H1 (cell line): ENCODE results near the gene IP6K3. TPM values are rescaled to one million over a fixed set of nuclear protein-coding genes. Genes with fewer than 3 reads are reported as not detected.

Experiments
- CTCF ChIA-PET: fragments of 300-600 bp; sonication (Branson Sonifier 250); formaldehyde crosslinking; loops from one replicate; lab custom pipeline; 2021; ENCODE audit not compliant: partially characterized antibody; lab: Charles Lee
- POLR2A ChIA-PET: fragments of 300-600 bp; sonication (Branson Sonifier 250); formaldehyde crosslinking; loops from one replicate; lab custom pipeline; 2021; ENCODE audit warnings: inconsistent platforms; ENCODE audit not compliant: partially characterized antibody; lab: Charles Lee
- DNase-seq, 2 experiments: peaks; one replicate each; pipeline versions ENCODE4 v3.0.0 to v3.0.0-alpha.2; 2010 to 2022; ENCODE audit warnings: low spot score in 2 of 2, low read depth in 1 of 2, mixed read lengths in 1 of 2
- FAIRE-seq: peaks from 2 replicates; lab custom pipeline; 2011; peaks lifted over from hg19 to GRCh38; lab: Jason Lieb, UNC
- H2AFZ ChIP-seq: 2 replicates; pipeline ENCODE4 v1.8.1; 2012; ENCODE audit warnings: low read length, inconsistent platforms
- H2AK5ac ChIP-seq: 2 replicates; pipeline ENCODE4 v1.6.1; 2013; ENCODE audit warnings: low read depth, low read length
- H2BK120ac ChIP-seq: replicated peaks from 2 replicates; pipeline ENCODE3; 2013; ENCODE audit warnings: low read depth, low read length, inconsistent platforms
- H2BK12ac ChIP-seq: 2 replicates; pipeline ENCODE4 v1.6.1; 2013; ENCODE audit warnings: low read depth, low read length
- H2BK15ac ChIP-seq: 2 replicates; pipeline ENCODE4 v1.6.1; 2013; ENCODE audit warnings: low read length
- H2BK20ac ChIP-seq: 2 replicates; pipeline ENCODE4 v1.6.1; 2013; ENCODE audit warnings: low read length
- H2BK5ac ChIP-seq: 2 replicates; pipeline ENCODE4 v1.6.1; 2013; ENCODE audit warnings: low read depth, low read length
- H3K14ac ChIP-seq: 2 replicates; pipeline ENCODE4 v1.6.1; 2013; ENCODE audit warnings: inconsistent platforms; ENCODE audit not compliant: insufficient read length
- H3K18ac ChIP-seq: 2 replicates; pipeline ENCODE4 v1.6.1; 2013; ENCODE audit warnings: low read length; ENCODE audit errors: extremely low read depth
- H3K23ac ChIP-seq: 2 replicates; pipeline ENCODE4 v1.6.1; 2013; ENCODE audit warnings: inconsistent platforms; ENCODE audit not compliant: insufficient read length
- H3K23me2 ChIP-seq: 2 replicates; pipeline ENCODE4 v1.6.1; 2013; ENCODE audit warnings: low read depth, low read length
- H3K27ac ChIP-seq: 2 replicates; pipeline ENCODE4 v1.6.1; 2011; ENCODE audit warnings: low read depth, low read length, inconsistent platforms
- H3K27me3 ChIP-seq, 4 experiments: replicated peaks in 1 of 4; 1 replicate in 1 of 4; 2 replicates in 3 of 4; pipeline versions ENCODE4 v1.6.1 to v1.8.1; 2011 to 2013; ENCODE audit warnings: low read length in 3 of 4, mild to moderate bottlenecking in 3 of 4, inconsistent platforms in 2 of 4, mixed read lengths in 2 of 4, moderate library complexity in 1 of 4; ENCODE audit not compliant: control insufficient read depth in 3 of 4, insufficient read depth in 3 of 4; ENCODE audit errors: extremely low read depth in 1 of 4
- H3K36me3 ChIP-seq, 4 experiments: 2 replicates each; pipeline versions ENCODE4 v1.6.1 to v1.8.1; 2011 to 2013; ENCODE audit warnings: mild to moderate bottlenecking in 4 of 4, low read length in 3 of 4, moderate library complexity in 2 of 4, control low read depth in 1 of 4, inconsistent platforms in 1 of 4; ENCODE audit not compliant: insufficient read depth in 4 of 4, control insufficient read depth in 2 of 4
- H3K4ac ChIP-seq: replicated peaks from 2 replicates; pipeline ENCODE3; 2013; ENCODE audit warnings: low read length, low read depth, mixed read lengths, inconsistent platforms; ENCODE audit not compliant: insufficient read length
- H3K4me1 ChIP-seq, 4 experiments: replicated peaks in 1 of 4; 1 replicate in 1 of 4; 2 replicates in 3 of 4; pipeline versions ENCODE4 v1.6.1 to v1.8.1; 2011 to 2013; ENCODE audit warnings: low read length in 3 of 4, inconsistent platforms in 2 of 4, mixed read lengths in 1 of 4; ENCODE audit not compliant: insufficient read depth in 4 of 4, control insufficient read depth in 3 of 4
- H3K4me2 ChIP-seq, 2 experiments: 2 replicates each; pipeline versions ENCODE4 v1.6.1 to v1.8.1; 2011 to 2013; ENCODE audit warnings: low read depth in 2 of 2, low read length in 2 of 2, control low read depth in 1 of 2, inconsistent platforms in 1 of 2, mild to moderate bottlenecking in 1 of 2; ENCODE audit not compliant: insufficient read depth in 1 of 2
- H3K4me3 ChIP-seq, 4 experiments: fragments of 200-600, 300-600 bp in 1 of 4; sonication (generic), shearing (Covaris generic), sonication (Bioruptor Twin) in 1 of 4; 2 replicates each; pipeline versions ENCODE4 v1.5.1 to v1.8.1; 2011 to 2016; ENCODE audit warnings: low read length in 4 of 4, low read depth in 3 of 4, control low read depth in 2 of 4, inconsistent platforms in 2 of 4, mild to moderate bottlenecking in 2 of 4, mixed read lengths in 1 of 4, moderate library complexity in 1 of 4; ENCODE audit not compliant: insufficient read depth in 2 of 4; ENCODE audit errors: extremely low read depth in 1 of 4
- H3K56ac ChIP-seq: replicated peaks from 2 replicates; pipeline ENCODE3; 2013; ENCODE audit warnings: low read depth, mild to moderate bottlenecking, mixed read lengths, low read length, inconsistent platforms; ENCODE audit not compliant: insufficient read length
- H3K79me1 ChIP-seq: 2 replicates; pipeline ENCODE4 v1.6.1; 2013; ENCODE audit warnings: low read depth, low read length, control low read depth
- H3K79me2 ChIP-seq, 2 experiments: 2 replicates each; pipeline versions ENCODE4 v1.6.1 to v1.8.1; 2012 to 2013; ENCODE audit warnings: low read length in 2 of 2, mild to moderate bottlenecking in 2 of 2, inconsistent platforms in 1 of 2; ENCODE audit not compliant: insufficient read depth in 2 of 2, control insufficient read depth in 1 of 2
- H3K9ac ChIP-seq, 4 experiments: replicated peaks in 1 of 4; 1 replicate in 1 of 4; 2 replicates in 3 of 4; pipeline versions ENCODE4 v1.6.1 to v1.8.1; 2011 to 2013; ENCODE audit warnings: low read depth in 3 of 4, low read length in 3 of 4, control low read depth in 2 of 4, mild to moderate bottlenecking in 2 of 4, moderate library complexity in 2 of 4, inconsistent platforms in 1 of 4; ENCODE audit errors: extremely low read depth in 1 of 4
- H3K9me3 ChIP-seq, 2 experiments: 2 replicates each; pipeline versions ENCODE4 v1.6.1 to v1.8.1; 2012 to 2013; ENCODE audit warnings: mild to moderate bottlenecking in 2 of 2, moderate library complexity in 2 of 2, control low read depth in 1 of 2, inconsistent platforms in 1 of 2, low read depth in 1 of 2, low read length in 1 of 2, mixed read lengths in 1 of 2; ENCODE audit not compliant: insufficient read depth in 2 of 2
- H4K20me1 ChIP-seq, 2 experiments: replicated peaks in 1 of 2; 2 replicates each; pipeline versions ENCODE3 to v1.8.1; 2011 to 2013; ENCODE audit warnings: inconsistent platforms in 2 of 2, low read length in 2 of 2, mild to moderate bottlenecking in 1 of 2; ENCODE audit not compliant: insufficient read depth in 2 of 2, control insufficient read depth in 1 of 2
- H4K5ac ChIP-seq: 2 replicates; pipeline ENCODE4 v1.6.1; 2013; ENCODE audit warnings: low read length, low read depth, mixed read lengths, inconsistent platforms; ENCODE audit not compliant: insufficient read length
- H4K8ac ChIP-seq: 2 replicates; pipeline ENCODE4 v1.8.0; 2013; ENCODE audit warnings: mild to moderate bottlenecking, moderate library complexity, low read length, inconsistent platforms; ENCODE audit not compliant: insufficient read depth; ENCODE audit errors: extremely low read depth
- H4K91ac ChIP-seq: replicated peaks from 2 replicates; pipeline ENCODE3; 2013; ENCODE audit warnings: low read length, mixed read lengths, inconsistent platforms; ENCODE audit not compliant: insufficient read length
- BRCA1 ChIP-seq: IDR thresholded peaks from 2 replicates; pipeline ENCODE4 v1.6.1; 2012; ENCODE audit warnings: low read depth, low read length, improper control_type of control experiment
- CHD2 ChIP-seq: IDR thresholded peaks from 2 replicates; pipeline ENCODE4 v1.6.1; 2012; ENCODE audit warnings: low read length, improper control_type of control experiment
- CREB1 ChIP-seq: IDR thresholded peaks from 2 replicates; pipeline ENCODE4 v1.6.1; 2012; ENCODE audit warnings: inconsistent platforms
- GTF2F1 ChIP-seq: IDR thresholded peaks from 2 replicates; pipeline ENCODE4 v1.6.1; 2012; ENCODE audit warnings: low read depth, low read length, improper control_type of control experiment, borderline replicate concordance
- KDM1A ChIP-seq: fragments of 200-600, 300-600 bp; sonication (generic); IDR thresholded peaks from 2 replicates; pipeline ENCODE4 v1.7.1; 2016; ENCODE audit warnings: mild to moderate bottlenecking, low read length, borderline replicate concordance
- KDM4A ChIP-seq: IDR thresholded peaks from one replicate; pipeline ENCODE4 v1.7.1; 2012; ENCODE audit warnings: low read depth, mild to moderate bottlenecking, moderate library complexity, low read length, inconsistent platforms; ENCODE audit not compliant: severe bottlenecking
- PHF8 ChIP-seq: fragments of 200-600 bp; sonication (generic); conservative IDR thresholded peaks from 2 replicates; pipeline ENCODE4 v1.7.1; 2012; ENCODE audit warnings: low read depth, mild to moderate bottlenecking, inconsistent platforms, low read length, moderate library complexity
- SP1 ChIP-seq: IDR thresholded peaks from 2 replicates; pipeline ENCODE4 v1.6.1; 2011; ENCODE audit warnings: low read depth, low read length
- TAF7 ChIP-seq: optimal IDR thresholded peaks from 2 replicates; pipeline ENCODE3; 2011; ENCODE audit warnings: low read depth, mild to moderate bottlenecking, inconsistent platforms, low read length, moderate library complexity, borderline replicate concordance
- WGBS, 2 experiments: shearing (Covaris generic) in 1 of 2; methylation state at CpG; one replicate each; pipeline versions ENCODE4 v1.1.6 to v1.1.7; 2013 to 2015; ENCODE audit warnings: low lambda C conversion rate in 2 of 2, mixed read lengths in 2 of 2, inconsistent platforms in 1 of 2, low coverage in 1 of 2, missing lambda C conversion rate in 1 of 2; ENCODE audit not compliant: insufficient replicate concordance in 2 of 2, insufficient coverage in 1 of 2, insufficient read length in 1 of 2; ENCODE audit errors: extremely low coverage in 1 of 2, missing lambda C conversion rate in 1 of 2; 5-methylcytosine and 5-hydroxymethylcytosine counted together
- polyA plus RNA-seq, 7 experiments: library from polyadenylated mRNA; depleted of rRNA in 3 of 7; stranded (reverse) in 5 of 7; unstranded in 2 of 7; fragments of >200 nt in 5 of 7; fragments of 200-250 nt in 2 of 7; gene quantifications; 1 replicate in 5 of 7; 2 replicates in 1 of 7; 4 replicates in 1 of 7; pipeline versions ENCODE4 v1.2.1 to v1.2.3, GENCODE V29; 2011 to 2013; ENCODE audit warnings: missing spikeins in 2 of 7, mixed read lengths in 2 of 7
- total RNA-seq: library from RNA; stranded (reverse); fragmentation: NEBNext Ultra II Directional; extraction: Animal tissue kit (Norgen Biotek cat#: 25700); gene quantifications from 2 replicates; pipeline ENCODE4 v1.2.1, GENCODE V29; 2021

Gene IP6K3
- total and polyA plus RNA-seq, 2 of the 8 experiments (the other 6 are each of a cell fraction or from before 2014, with no cell fraction given), result 0.22 to 0.73 TPM

DNA sequence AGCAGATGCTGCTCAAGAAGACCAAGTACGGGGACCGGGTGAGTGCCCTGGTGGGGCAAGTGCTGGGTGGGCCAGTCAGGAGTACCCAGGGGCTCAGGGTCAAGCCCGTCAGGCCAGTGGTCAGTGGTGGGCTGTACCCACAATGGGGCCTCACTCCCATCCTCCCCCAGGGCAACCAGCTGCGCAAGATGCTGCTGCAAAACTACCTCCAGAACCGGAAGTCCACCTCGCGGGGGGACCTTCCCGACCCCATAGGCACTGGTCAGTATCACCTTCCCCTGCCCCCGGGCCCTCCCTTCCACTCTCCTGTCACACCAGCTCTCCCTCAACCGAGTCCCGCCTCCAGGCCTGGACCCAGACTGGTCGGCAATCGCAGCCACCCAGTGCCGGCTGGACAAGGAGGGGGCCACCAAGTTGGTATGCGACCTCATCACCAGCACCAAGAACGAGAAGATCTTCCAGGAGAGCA lies 62.2 kb downstream of the IP6K3 start:
- H4K20me1 ChIP-seq, result peaks cover 0 to 14% of the 10 kb centered on the region in 2 experiments
- H2AFZ ChIP-seq, result no peak overlapping the region
- H4K91ac ChIP-seq, result no peak overlapping the region
- no peak overlapping the region for H3K4me2 ChIP-seq
- H3K79me1 ChIP-seq, result no peaks in the 10 kb centered on the region
- H2BK5ac ChIP-seq, result no peak overlapping the region
- H3K18ac ChIP-seq, result no peak overlapping the region
- no peak overlapping the region for H4K5ac ChIP-seq
- peaks cover 12 to 65% (median 41%) of the 10 kb centered on the region in 4 experiments; a peak in 6 of 8 replicates for H3K36me3 ChIP-seq
- no peaks in the 10 kb centered on the region for H3K9me3 ChIP-seq
- no peak overlapping the region for H3K9ac ChIP-seq
- no peak overlapping the region for H3K56ac ChIP-seq
- DNase-seq, result no peak
- no peaks in the 10 kb centered on the region for H3K4me1 ChIP-seq
- no peak overlapping the region for H2BK12ac ChIP-seq
- CTCF ChIA-PET, result interaction anchor here (0.9 to 2.6 kb wide), 5 partner anchors 10 to 28 kb away, joined by 3 to 16 read pairs (median 8); no protein-coding TSS in a partner anchor
- 91% methylated on average over 16 of the region's 16 CpGs; no CpG with 5 or more reads in 1 of the 2 experiments for WGBS, 2 experiments
- no peak overlapping the region for H3K14ac ChIP-seq
- H3K27me3 ChIP-seq, result no peaks in the 10 kb centered on the region
- H2BK20ac ChIP-seq, result no peak overlapping the region
- H3K79me2 ChIP-seq, result no peaks in the 10 kb centered on the region
- POLR2A ChIA-PET, result no interaction called here
- no peak overlapping the region for H3K4me3 ChIP-seq
- no peak for TF ChIP-seq KDM1A
- no peak for TF ChIP-seq BRCA1
- no peak for TF ChIP-seq SP1
- TF ChIP-seq CREB1, result no peak
- no peak for TF ChIP-seq TAF7
- TF ChIP-seq CHD2, result no peak
- TF ChIP-seq GTF2F1, result no peak
- no peak for TF ChIP-seq KDM4A
- no peak for TF ChIP-seq PHF8
- H3K4ac ChIP-seq, result no peak overlapping the region
- no peak overlapping the region for H3K23ac ChIP-seq
- no peak overlapping the region for H2BK120ac ChIP-seq
- H4K8ac ChIP-seq, result no peak overlapping the region
- no peak for FAIRE-seq
- H2AK5ac ChIP-seq, result no peak overlapping the region
- no peak overlapping the region for H3K27ac ChIP-seq
- H2BK15ac ChIP-seq, result no peak overlapping the region
- H3K23me2 ChIP-seq, result no peaks in the 10 kb centered on the region
